Stimulated activated CD4-positive, alpha-beta T cell treated with anti-CD3 and anti-CD28 coated beads, Interleukin-4, amount 100 ng/mL, for 48 hours (primary cell): ENCODE data around the gene INTS6L.
A peak's percentile ranks its signal among the peaks of the same experiment; 100 is the strongest.

Experiments
- DNase-seq, 2 donors: peaks; one replicate each; pipeline ENCODE4 v3.0.0-alpha.2; 2020; ENCODE audit warnings: low read depth in 2 of 2

Gene INTS6L, protein sequence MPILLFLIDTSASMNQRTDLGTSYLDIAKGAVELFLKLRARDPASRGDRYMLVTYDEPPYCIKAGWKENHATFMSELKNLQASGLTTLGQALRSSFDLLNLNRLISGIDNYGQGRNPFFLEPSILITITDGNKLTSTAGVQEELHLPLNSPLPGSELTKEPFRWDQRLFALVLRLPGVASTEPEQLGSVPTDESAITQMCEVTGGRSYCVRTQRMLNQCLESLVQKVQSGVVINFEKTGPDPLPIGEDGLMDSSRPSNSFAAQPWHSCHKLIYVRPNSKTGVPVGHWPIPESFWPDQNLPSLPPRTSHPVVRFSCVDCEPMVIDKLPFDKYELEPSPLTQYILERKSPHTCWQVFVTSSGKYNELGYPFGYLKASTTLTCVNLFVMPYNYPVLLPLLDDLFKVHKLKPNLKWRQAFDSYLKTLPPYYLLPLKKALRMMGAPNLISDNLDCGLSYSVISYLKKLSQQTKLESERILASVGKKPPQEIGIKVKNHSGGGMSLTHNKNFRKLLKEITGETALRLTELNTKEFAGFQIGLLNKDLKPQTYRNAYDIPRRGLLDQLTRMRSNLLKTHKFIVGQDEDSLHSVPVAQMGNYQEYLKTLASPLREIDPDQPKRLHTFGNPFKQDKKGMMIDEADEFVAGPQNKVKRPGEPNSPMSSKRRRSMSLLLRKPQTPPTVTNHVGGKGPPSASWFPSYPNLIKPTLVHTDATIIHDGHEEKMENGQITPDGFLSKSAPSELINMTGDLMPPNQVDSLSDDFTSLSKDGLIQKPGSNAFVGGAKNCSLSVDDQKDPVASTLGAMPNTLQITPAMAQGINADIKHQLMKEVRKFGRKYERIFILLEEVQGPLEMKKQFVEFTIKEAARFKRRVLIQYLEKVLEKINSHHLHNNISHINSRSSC

DNA sequence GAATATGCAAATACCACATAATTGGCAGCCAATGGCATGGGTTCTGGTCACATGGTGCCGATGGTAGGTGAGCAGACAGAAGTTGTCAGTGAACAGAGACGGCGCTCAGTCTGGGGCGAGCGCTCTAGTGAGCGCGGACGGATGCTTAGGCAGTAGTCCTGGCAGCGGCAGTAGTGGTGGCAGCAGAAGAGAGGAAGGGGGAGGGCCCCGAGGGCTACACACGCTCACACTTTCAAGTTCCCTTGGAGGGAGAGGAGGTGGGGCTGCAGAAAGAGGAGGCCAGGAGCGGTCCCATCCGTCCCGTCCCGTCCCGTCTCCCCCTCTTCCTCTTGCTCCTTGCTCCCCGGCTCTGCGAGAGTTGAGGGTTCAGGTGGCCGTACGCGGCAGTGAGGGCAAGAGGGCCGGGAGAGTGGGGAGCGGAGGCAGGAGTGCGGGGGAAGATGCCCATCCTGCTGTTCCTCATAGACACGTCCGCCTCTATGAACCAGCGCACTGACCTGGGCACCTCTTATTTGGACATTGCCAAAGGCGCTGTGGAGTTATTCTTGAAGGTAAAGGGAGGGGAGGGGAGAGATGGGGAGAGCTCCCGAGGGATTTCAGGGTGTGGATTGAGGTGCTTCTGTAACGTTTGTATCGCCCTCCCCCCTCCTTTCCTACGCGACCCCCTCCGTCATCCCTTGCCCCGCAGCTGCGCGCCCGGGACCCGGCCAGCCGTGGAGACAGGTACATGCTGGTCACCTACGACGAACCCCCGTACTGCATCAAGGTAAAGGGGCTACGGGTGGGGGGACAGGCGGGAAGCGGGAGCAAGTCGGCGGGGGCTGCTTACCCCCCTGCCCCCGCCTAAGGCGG is at the start of gene INTS6L:
Gene INTS6L (plus strand): TSS at position 108 of the 852 bp plus-strand sequence. CDS start 333 bp downstream, at position 441.
- DNase-seq, result peak; percentile 59 to 69

DNA sequence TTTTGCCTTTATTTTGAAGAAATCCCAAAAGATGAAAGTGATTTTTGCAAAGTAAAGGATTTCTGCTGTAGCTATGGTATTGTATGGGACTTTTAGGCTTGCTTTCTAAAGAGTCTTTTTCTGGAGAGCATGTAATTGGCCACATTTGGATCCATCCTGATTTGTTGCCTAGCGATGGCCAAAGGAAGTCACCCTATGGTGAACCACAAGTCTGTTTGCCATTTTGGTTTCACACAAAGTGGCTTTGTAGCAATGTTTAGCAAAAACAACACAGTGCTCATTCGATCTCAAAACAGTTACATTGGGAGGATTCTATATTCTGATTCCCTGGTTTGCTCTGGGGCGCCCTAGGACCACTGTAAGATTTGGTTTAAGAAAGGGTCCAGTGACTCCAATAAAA is 44.1 kb upstream of the INTS6L start:
- no peak for DNase-seq

DNA sequence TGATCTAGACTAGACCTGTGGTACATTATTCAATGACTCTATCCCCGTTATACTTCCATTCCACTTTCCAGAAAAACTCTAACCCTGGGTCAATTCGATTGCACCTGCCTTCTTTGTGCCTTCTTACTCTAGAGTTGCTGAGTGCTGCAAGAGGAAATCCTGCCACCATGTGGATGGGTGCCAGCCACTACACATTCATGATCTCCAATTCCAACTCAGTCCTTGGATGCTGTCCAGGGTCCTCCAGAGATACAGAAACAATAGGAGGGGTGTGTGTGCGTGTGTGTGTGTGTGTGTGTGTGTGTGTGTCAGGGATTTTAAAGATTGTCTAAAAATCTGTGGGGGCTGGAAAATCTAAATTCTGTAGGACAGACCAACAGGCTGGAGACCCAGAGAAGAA is 42.9 kb upstream of the INTS6L start:
- peak in 1 of 2 donors; percentile 14 for DNase-seq

DNA sequence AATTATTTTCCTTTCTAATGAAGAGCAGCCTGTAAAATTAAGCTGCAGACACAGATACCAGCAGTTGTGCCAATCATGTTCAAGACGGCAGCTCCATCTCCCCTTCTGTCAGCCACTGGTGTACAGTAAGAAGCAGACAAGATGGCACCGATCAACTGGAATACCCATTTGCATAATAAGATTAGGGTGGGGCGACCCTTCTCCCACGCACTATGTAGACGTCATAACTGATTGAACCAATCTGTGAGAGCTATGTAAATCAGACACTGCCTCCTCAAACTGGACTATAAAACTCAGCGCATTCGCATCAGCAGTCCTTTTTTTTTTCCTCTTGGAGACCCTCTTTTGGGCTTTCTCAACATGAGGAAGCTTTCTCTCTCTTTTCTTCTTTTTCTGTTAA is 40.4 kb upstream of the INTS6L start:
- no peak for DNase-seq

DNA sequence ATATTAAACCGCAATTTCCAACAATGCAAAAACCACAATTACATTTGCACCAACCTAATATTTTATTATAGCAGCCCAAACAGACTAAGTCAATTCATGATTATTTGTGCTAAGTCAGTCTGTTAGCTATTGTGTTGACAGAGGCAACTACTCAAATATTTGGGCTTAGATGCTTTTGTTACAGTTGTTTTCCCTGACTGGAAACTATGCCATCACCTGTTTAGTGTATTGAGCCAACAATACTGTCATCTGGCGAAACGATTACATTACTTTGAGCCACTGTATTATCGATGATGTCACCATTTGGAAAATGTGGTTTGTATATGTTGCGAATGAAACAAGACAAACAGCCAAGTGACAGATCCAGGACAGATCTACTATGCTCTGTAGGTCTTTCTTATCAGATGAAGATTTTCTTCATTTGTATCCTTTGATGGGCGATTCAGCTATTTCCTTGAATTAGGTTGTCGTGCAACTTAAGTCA is 38.7 kb upstream of the INTS6L start:
- no peak for DNase-seq

DNA sequence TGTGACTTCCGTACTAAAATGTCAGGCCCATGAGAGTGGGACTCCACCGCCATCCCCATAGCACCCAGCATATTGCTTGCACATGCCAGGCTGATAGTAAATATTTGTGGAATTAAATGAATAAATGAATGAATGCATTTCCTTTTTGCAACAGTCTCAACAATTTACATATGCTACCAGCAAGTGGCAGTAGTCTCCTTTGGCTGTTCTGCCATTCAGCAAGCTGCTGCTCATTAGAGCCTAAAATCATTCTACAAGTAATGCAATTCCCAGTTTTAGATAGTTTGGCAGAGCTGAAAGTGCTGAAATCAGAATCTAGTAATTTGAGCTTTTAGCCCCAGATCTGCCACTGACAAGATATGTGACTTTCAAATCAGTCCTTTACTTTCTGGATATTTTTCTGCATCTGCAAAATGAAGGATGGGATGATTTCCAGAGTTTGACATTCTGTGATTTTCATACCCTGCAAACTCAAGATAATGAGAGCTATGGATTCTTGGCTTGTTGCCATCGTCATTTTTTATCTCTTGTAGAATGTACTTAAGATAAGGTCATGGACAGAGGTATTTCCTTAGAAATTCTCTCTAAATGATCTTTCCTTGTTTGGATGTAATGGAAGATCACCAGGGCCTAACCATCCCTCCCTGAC is 35.7 kb upstream of the INTS6L start:
- no peak for DNase-seq

DNA sequence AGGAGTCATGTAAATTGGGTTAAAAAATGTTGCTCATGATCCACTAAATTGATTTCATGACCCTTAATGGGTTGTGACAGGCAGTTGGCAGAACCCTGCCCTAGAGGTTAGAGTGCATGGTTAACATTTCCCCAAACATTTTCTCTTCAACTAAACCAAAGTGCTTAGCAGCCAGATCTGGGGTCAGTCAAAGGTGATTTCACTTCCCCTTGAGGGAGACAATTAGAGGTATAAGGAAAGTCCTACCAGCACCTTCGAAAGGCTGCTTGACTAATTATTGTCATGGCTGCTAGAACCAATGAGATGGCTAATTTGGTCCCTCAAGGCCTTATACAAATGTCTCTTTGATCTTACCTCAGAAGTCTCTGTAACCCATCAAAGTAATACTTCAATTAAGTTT is 30.9 kb upstream of the INTS6L start:
- no peak for DNase-seq

DNA sequence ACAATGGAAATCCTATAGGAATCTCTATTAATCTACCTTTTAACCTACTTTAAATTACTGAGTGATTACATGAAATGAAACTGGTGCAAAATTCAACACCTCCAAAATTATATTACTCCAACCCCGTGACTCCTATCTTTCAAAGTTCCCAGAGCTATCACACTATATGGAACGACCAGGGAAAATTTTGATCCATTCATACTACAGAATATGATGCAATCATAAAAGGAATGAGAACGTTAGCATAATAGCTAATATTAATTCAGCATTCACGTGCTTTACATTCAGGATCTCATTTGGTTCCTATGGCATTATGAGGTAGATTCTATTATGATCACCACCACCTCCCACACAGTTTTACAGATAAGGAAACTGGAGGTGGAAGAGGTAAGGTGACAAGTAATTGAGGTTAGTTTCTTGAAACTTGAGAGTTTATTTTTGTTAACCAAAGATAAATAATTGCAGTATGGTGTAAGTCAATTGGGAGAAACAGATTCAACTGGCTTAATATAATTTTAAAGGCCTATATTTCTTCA is 29.4 kb upstream of the INTS6L start:
- no peak for DNase-seq

DNA sequence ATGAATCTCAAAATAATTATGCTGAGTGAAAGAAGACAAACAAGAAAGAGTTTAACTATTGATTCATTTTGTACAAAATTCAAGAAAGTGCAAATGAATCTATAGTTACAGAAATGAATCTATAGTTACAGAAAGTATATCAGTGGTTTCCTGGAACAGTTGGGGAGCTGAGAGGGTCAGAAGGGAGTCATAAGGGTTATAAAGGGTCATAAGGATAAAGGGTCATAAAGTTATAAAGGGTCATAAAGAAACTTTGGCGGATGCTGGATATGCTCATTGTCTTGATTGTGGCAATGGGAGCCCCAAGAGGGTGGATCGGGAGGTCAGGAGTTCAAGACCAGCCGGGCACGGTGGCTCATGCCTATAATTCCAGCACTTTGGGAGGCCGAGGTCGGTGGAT is 26.0 kb upstream of the INTS6L start:
- no peak for DNase-seq

DNA sequence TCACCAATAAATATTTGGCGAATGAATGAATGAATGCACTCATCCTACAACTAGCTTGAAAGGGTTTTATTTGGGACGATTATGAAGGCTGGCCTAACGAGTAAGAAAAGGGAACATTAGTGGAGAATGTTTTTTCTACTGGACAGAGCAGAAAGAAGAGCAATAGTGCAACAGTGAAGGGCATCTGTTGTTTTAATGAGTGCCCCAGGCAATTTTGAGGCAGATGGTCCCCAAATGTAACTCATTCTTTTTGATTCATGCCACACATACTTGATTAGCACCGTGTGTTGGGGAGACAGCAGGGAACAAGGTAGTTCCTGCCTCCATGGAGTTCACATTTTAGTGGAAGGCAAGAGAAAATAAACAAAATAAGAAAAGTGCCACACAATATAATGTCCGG is 22.7 kb upstream of the INTS6L start:
- DNase-seq, result no peak

DNA sequence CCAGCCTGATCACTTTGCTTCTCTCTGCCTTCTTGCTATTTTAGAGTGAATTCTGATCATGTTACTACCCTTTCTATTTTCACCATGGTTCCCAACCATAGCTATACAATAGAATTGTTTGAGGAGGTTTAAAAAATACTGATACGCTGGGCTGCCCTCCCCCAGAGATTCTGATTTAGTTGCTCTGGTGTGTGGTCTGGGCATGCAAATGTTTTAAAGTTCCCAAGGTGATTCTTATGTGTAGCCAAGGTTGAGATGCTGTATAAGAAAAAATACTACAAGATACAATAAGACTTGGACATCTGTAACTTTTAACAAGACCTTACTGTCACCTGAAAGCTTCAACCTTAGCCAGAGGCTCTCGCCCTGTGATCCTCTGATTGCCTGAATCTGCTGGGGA is 22.2 kb upstream of the INTS6L start:
- no peak for DNase-seq

DNA sequence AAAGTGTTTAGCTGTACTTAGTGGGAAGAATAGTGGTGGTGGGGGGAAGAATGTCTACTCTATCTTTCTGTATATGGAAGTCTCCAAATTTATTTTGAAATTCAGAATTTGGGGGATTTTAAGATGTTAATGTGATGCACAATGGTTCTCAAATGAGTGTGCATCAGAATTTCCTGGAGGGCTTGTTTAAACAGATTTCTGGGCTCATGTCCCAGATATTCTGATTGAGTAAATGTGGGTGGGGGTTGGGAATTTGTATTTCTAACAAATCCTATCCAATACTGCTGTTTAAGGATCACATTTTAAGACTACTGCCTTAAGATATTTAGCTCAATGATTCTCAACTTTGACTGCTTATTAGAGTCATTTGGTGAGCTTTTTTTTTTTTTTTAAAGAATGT is 15.1 kb upstream of the INTS6L start:
- DNase-seq, result no peak

DNA sequence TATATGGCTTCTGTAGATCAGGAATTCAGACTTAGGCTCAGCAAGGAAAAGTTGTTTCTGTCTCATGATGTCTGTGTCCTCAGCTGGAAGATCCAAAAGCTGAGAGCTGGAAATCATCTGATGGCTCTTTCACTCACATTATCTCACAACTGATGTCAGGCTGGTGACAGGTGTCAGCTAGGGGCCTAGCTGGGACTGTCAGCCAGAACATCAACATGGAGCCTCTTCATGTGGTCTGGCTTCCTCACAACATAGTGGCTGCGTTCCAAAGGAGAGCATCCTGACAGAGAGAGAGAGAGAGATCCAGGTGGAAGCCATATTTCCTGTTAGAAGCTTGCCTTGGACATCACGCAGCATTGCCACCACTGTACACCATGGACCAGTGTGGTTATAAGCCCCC is 10.6 kb upstream of the INTS6L start:
- no peak for DNase-seq

DNA sequence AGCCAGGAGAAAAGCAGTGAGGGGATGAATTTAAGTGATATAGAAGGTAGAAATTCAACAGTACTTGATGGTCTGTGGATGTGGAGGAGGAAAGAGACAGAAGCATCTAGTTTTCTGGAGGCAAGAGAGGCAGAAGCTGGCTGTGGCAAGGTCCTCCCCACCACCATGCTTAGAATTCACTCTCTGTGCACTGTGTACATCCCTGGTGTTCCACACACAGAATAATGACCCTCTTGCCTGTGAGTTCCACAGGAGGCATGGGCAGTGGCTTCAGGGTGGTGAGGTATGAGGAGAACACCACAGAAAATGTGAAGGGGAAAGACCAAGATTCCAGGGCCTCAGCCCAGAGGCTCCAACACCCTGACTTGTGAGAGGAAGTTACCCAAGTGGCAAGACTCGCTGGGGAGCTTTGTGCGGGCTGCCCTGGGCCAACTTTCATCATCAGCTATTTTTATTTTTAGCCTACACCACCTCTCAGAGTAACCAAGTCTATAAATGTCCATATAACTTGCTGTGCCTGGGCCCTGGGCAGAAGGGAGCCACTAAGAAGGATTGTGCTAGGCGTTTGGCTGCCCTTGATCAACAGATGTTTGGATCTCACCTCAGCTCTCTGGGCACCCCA is 7.8 kb upstream of the INTS6L start:
- no peak for DNase-seq

DNA sequence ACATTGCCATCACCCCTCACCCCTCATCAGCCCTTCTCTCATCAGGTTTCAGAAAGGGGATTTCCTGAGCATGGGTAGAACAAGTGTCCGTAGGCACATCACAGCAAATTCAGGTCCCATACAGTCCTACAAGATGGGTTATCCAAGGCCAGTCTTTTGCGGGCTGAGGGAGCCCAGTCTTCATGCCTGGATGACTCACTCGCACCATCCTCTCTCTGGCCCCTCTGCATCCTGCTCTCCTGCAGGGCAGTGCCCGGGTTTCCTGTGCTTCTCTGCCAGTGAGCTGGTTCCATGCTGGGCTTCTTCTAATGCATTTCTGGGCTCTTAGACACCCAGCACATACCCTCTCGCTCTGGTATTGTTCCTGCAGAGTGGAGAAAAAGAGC is 7.3 kb upstream of the INTS6L start:
- no peak for DNase-seq

DNA sequence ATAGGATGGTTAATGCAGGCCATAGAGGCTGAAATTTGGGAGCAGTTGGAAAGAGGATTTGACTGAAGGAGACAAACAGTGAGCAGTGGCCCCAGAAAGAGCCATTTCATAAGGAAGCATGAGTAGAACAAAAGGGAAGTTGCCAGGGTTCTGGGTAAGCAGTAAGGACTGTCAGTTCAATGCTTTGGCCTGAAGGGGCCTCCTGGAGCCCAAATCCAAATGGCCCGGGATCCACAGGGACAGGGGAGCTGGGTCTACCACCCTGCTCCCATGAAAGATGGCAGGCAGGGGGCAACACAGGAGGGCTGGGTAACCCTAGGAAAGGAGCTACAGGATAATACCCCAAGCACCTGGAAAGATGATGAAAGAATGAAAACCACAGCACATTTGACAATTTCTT is 4.1 kb upstream of the INTS6L start:
- DNase-seq, result no peak

DNA sequence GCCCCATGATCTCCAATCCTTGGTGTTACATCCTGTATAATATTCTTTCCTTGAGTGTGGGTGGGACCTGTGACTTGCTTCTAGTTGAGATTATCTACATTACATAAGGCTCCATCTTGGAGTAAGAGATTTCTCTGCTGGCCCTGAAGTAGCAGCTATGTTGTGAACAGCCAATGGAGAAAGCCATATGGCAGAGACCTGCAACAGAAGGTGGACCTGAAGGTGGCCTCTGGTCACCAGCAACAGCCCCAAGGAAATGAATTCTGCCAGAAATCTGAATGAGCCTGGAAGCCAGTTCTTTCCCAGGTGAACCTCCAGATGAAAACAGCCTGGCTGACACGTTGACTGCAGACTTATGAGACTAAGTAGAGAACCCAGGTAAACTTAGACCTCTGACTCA is 2.3 kb upstream of the INTS6L start:
- no peak for DNase-seq

DNA sequence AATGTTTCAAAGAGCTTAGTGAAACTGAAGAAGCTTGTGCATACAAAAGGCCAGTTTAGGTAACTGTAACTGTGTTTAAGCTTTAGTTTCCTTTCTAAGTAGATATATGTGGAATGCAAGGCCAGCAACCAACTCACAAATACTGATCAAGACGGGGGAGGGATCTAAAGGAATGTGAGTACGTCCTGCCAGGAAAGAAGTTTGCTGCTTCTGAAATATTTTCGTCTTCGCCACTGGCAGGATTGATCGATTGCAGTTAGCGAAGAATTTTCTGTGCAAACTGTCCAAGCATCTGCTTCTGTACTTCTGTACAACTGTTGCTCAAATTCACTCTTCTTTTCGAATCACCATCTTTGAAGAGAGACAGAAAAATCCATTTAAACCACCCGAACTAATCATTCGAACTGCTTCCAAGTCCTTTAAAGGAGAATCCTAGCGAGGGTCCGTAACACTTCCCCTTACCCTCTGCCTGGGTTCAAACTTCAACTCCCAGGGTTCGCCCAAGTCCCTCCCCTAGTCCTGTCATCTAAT is 373 bp upstream of the INTS6L start:
- DNase-seq, result no peak

DNA sequence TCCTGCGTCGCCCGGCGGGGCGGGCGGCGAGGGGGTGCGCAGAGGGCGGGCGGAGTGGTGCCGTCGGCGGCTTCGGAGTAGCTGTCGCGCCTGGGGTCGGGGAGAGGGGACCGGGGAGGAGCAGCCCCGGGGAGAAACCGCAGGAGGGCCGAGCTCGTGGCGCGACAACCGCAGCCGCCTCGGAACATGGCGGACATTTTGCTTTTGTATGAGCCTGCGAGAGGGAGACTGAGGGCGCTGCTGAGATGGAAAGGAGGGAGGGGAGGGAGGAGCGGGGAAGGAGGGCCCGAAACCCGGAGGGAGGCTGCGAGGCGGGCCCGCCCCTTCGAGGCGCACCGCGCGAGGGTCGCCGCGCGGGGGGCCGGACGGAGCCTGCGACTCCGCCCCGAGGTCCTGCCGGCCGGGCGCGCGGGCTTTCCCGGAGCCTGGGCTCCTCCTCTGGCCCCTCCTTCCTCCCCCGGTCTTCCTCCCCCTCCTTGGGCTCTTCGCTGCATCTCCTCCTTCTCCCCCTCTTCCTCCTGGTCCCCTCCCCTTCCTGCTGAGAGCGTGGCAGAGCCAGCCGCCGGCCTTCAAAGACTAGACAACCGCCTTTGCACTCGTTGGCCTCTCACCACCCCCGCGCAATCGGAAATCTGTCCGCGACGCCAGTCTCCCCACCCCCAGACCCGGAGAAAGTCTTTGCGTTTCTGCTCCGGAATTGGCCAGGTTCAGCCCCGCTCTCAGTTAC is 1.1 kb downstream of the INTS6L start:
- DNase-seq, result peak; percentile 71 to 79

DNA sequence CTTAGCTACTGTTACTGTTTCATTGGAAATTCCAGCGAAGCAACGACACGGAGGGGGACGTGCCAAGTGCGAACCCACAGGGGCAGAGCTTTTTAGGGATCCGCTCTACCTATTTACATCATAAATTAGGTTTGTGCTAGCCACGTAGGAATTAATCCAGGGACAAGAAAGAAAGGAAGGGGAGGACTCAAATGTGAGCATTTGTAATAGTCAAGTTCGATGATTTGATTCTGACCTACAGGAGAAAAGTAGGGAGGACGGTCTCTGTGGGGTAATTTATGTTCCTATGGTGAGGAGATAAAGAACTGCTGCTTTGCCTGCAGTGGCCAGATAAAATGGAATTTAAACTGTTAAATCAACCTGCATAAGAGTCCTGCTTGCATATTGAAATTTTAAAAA is 1.7 kb downstream of the INTS6L start:
- DNase-seq, result no peak
